Karpas-422 (cell line): ENCODE results near the gene WDPCP. TPM values are rescaled to one million over a fixed set of nuclear protein-coding genes. Genes with fewer than 3 reads are reported as not detected.

Source experiments
- DNase-seq: peaks from one replicate; pipeline ENCODE4 v3.0.0-alpha.2; 2015
- H2AFZ ChIP-seq: fragments of 200-600 bp; sonication (generic); 2 replicates; pipeline ENCODE4 v1.6.1; 2014; ENCODE audit warnings: antibody characterized with exemption, low read length, mixed read lengths
- H3K27ac ChIP-seq: fragments of 200-600 bp; sonication (generic); 2 replicates; pipeline ENCODE4 v1.5.1; 2014; ENCODE audit warnings: mild to moderate bottlenecking, low read length, moderate library complexity
- H3K27me3 ChIP-seq: fragments of 200-600 bp; sonication (generic); 2 replicates; pipeline ENCODE4 v1.6.1; 2014; ENCODE audit warnings: low read length, mixed read lengths
- H3K36me3 ChIP-seq: fragments of 200-600 bp; sonication (generic); 2 replicates; pipeline ENCODE4 v1.6.1; 2014; ENCODE audit warnings: low read length, mixed read lengths; ENCODE audit not compliant: insufficient read depth
- H3K4me1 ChIP-seq: fragments of 200-600 bp; sonication (generic); 2 replicates; pipeline ENCODE4 v1.6.1; 2014; ENCODE audit warnings: mild to moderate bottlenecking, low read length, mixed read lengths
- H3K4me2 ChIP-seq: fragments of 200-600 bp; sonication (generic); 2 replicates; pipeline ENCODE4 v1.6.1; 2014; ENCODE audit warnings: low read length, low read depth, mild to moderate bottlenecking; ENCODE audit not compliant: poor library complexity, severe bottlenecking
- H3K4me3 ChIP-seq: fragments of 200-600 bp; sonication (generic); 2 replicates; pipeline ENCODE4 v1.5.1; 2014; ENCODE audit warnings: mild to moderate bottlenecking, antibody characterized with exemption, low read length, mixed read lengths
- H3K79me2 ChIP-seq: fragments of 200-600 bp; sonication (generic); 2 replicates; pipeline ENCODE4 v1.6.1; 2014; ENCODE audit warnings: mild to moderate bottlenecking, low read length, mixed read lengths
- H3K9ac ChIP-seq: fragments of 200-600 bp; sonication (generic); 2 replicates; pipeline ENCODE4 v1.6.0; 2014; ENCODE audit warnings: low read length
- H3K9me2 ChIP-seq: fragments of 200-600 bp; sonication (generic), shearing (Covaris generic); replicated peaks from 2 replicates; pipeline ENCODE4 v1.6.0; 2014; ENCODE audit warnings: mild to moderate bottlenecking, low read length, moderate library complexity; ENCODE audit not compliant: insufficient read depth
- H3K9me3 ChIP-seq: fragments of 300-700, 200-600 bp; sonication (generic); 2 replicates; pipeline ENCODE4 v1.6.1; 2014; ENCODE audit warnings: low read length, mixed read lengths
- H4K20me1 ChIP-seq: fragments of 200-600 bp; sonication (generic); 2 replicates; pipeline ENCODE4 v1.6.1; 2014; ENCODE audit warnings: mild to moderate bottlenecking, antibody characterized with exemption, low read length, low read depth; ENCODE audit not compliant: insufficient read depth
- total RNA-seq: library from RNA; depleted of rRNA; stranded (reverse); fragments of >200 nt; shearing (Covaris generic); gene quantifications from 2 replicates; pipeline ENCODE4 v1.2.3, GENCODE V29; 2014; ENCODE audit warnings: low replicate concordance

Gene WDPCP
- total RNA-seq, 1 experiment from 2014 or later, result 20.8 TPM

GRCh38 chr2:63600881-63601460, 12.7 kb upstream of the WDPCP start:
- no peak overlapping the region for H3K4me3 ChIP-seq
- peaks cover 63% of the 10 kb centered on the region for H3K36me3 ChIP-seq

GRCh38 chr2:63598981-63599380, 10.7 kb upstream of the WDPCP start:
- no peaks in the 10 kb centered on the region for H3K9me2 ChIP-seq
- H2AFZ ChIP-seq, result no peak overlapping the region
- H4K20me1 ChIP-seq, result peaks cover 14% of the 10 kb centered on the region
- peaks cover under 1% of the 10 kb centered on the region; the same call in 1 of the 2 replicates for H3K4me1 ChIP-seq
- no peak overlapping the region for H3K9ac ChIP-seq
- no peaks in the 10 kb centered on the region for H3K9me3 ChIP-seq
- no peak overlapping the region for H3K4me2 ChIP-seq
- peaks cover 65% of the 10 kb centered on the region for H3K36me3 ChIP-seq
- DNase-seq, result no peak
- H3K79me2 ChIP-seq, result peaks cover 52% of the 10 kb centered on the region
- H3K27ac ChIP-seq, result no peak overlapping the region
- no peaks in the 10 kb centered on the region for H3K27me3 ChIP-seq
- H3K4me3 ChIP-seq, result no peak overlapping the region

More at GRCh38 chr2:63600881-63601460, 12.7 kb upstream of the WDPCP start:
- H3K27me3 ChIP-seq, result no peaks in the 10 kb centered on the region
- no peak overlapping the region for H2AFZ ChIP-seq
- peaks cover 32% of the 10 kb centered on the region for H3K79me2 ChIP-seq
- H3K27ac ChIP-seq, result no peak overlapping the region
- H3K9ac ChIP-seq, result no peak overlapping the region
- H3K4me1 ChIP-seq, result no peaks in the 10 kb centered on the region
- H3K9me3 ChIP-seq, result no peaks in the 10 kb centered on the region
- DNase-seq, result no peak
- 0 out of 2 replicates have a peak, but pooled peaks cover 4% of the 10 kb centered on the region for H4K20me1 ChIP-seq
- no peaks in the 10 kb centered on the region for H3K9me2 ChIP-seq
- H3K4me2 ChIP-seq, result no peak overlapping the region

GRCh38 chr2:63596401-63596883, 8.2 kb upstream of the WDPCP start:
- Histone ChIP-seq H3K9me3 (no peaks in the 10 kb centered on the region), H3K9ac (no peak overlapping the region), H3K27ac (no peak overlapping the region), H3K9me2 (no peaks in the 10 kb centered on the region), H3K4me1 (peaks cover 14% of the 10 kb centered on the region), H3K27me3 (no peaks in the 10 kb centered on the region), H3K4me3 (no peak overlapping the region), H4K20me1 (peaks cover 28% of the 10 kb centered on the region), H3K79me2 (peaks cover 77% of the 10 kb centered on the region), H3K4me2 (no peak overlapping the region), H2AFZ (no peak overlapping the region), H3K36me3 (peaks cover 57% of the 10 kb centered on the region)
- no peak for DNase-seq

- peaks cover 43% of the 10 kb centered on the region for H4K20me1 ChIP-seq
- H3K79me2 ChIP-seq, result peaks cover 87% of the 10 kb centered on the region
- no peak for DNase-seq
- no peak overlapping the region for H2AFZ ChIP-seq
- H3K4me2 ChIP-seq, result no peak overlapping the region
- H3K9me3 ChIP-seq, result no peaks in the 10 kb centered on the region
- H3K27ac ChIP-seq, result no peak overlapping the region
- no peaks in the 10 kb centered on the region for H3K27me3 ChIP-seq
- H3K9me2 ChIP-seq, result no peaks in the 10 kb centered on the region
- no peak overlapping the region for H3K4me3 ChIP-seq
- peaks cover 32% of the 10 kb centered on the region for H3K4me1 ChIP-seq
- no peak overlapping the region for H3K9ac ChIP-seq
- peaks cover 48% of the 10 kb centered on the region for H3K36me3 ChIP-seq
Observed at GRCh38 chr2:63594660-63595059, 6.4 kb upstream of the WDPCP start.

- Histone ChIP-seq H2AFZ (no peak overlapping the region), H3K4me2 (peak overlapping the region; percentile 92), H3K9me3 (no peaks in the 10 kb centered on the region), H3K4me1 (peaks cover 44% of the 10 kb centered on the region), H3K9ac (peak overlapping the region; percentile 51), H3K27me3 (no peaks in the 10 kb centered on the region), H3K27ac (peak overlapping the region; percentile 89), H3K9me2 (no peaks in the 10 kb centered on the region), H4K20me1 (peaks cover 46% of the 10 kb centered on the region), H3K79me2 (peaks cover 79% of the 10 kb centered on the region), H3K4me3 (peak overlapping the region; percentile 85), H3K36me3 (peaks cover 32% of the 10 kb centered on the region)
- peak; percentile 76 for DNase-seq
Observed at GRCh38 chr2:63591566-63592175, 3.4 kb upstream of the WDPCP start.

- Histone ChIP-seq H3K27me3 (no peaks in the 10 kb centered on the region), H3K27ac (peak overlapping the region; percentile 89), H3K9me3 (no peaks in the 10 kb centered on the region), H3K9ac (peak overlapping the region; percentile 86), H2AFZ (no peak overlapping the region), H3K9me2 (no peaks in the 10 kb centered on the region), H3K4me3 (peak overlapping the region; percentile 85), H3K36me3 (peaks cover 26% of the 10 kb centered on the region), H4K20me1 (peaks cover 48% of the 10 kb centered on the region), H3K4me1 (peaks cover 44% of the 10 kb centered on the region), H3K79me2 (peaks cover 71% of the 10 kb centered on the region), H3K4me2 (peak overlapping the region; percentile 92)
- peak; percentile 94 for DNase-seq
Observed at GRCh38 chr2:63590626-63591408, 2.5 kb upstream of the WDPCP start.

GRCh38 chr2:63589148-63589958, 1.1 kb upstream of the WDPCP start:
- Histone ChIP-seq H3K9me2 (no peaks in the 10 kb centered on the region), H3K27ac (peak overlapping the region; percentile 89), H3K4me3 (peak overlapping the region; percentile 85), H2AFZ (peak overlapping the region; percentile 63), H3K36me3 (peaks cover 12% of the 10 kb centered on the region), H3K4me1 (peaks cover 44% of the 10 kb centered on the region), H3K9me3 (no peaks in the 10 kb centered on the region), H4K20me1 (peaks cover 42% of the 10 kb centered on the region), H3K4me2 (peak overlapping the region; percentile 92), H3K27me3 (no peaks in the 10 kb centered on the region), H3K9ac (peak overlapping the region; percentile 86), H3K79me2 (peaks cover 57% of the 10 kb centered on the region)
- peak; percentile 68 for DNase-seq
